Retinal pigment epithelial cell (primary cell): ENCODE data around the gene TNFRSF8.

ENCODE experiments used
- DNase-seq: peaks from one replicate; pipeline ENCODE4 v3.0.0-alpha.2; 2010; ENCODE audit warnings: low read depth
- H3K4me3 ChIP-seq: 2 replicates; pipeline ENCODE4 v1.5.1; 2011; ENCODE audit warnings: mild to moderate bottlenecking, low read length, control low read depth, moderate library complexity
- TF ChIP-seq, protein P1 (sequence below): conservative IDR thresholded peaks from 2 replicates; pipeline ENCODE4 v1.5.1; 2011; ENCODE audit warnings: low read depth, low read length, control low read depth, inconsistent platforms

Gene TNFRSF8

DNA sequence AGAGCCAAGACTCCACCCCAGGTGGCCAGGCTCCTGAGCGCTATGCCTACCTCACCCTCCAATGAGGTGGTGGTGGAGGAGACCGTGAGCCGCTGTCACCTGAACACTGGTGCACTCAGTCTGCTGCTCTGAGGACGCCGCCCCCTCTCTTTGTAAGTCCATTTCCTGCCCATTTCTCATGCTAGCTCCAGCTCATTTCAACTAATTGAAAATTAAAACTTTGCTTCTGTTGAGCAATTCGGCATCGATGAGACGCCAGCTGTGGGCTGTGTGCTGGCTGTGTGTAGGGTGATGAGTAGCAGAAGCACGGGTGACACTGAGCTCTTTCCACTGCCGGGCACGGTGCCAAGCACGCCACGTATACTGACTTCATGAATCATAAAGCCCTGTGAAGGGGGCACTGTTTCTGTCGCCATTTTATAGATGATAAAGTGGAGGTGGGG lies 114.9 kb downstream of the TNFRSF8 start:
- TF ChIP-seq, protein P1, sequence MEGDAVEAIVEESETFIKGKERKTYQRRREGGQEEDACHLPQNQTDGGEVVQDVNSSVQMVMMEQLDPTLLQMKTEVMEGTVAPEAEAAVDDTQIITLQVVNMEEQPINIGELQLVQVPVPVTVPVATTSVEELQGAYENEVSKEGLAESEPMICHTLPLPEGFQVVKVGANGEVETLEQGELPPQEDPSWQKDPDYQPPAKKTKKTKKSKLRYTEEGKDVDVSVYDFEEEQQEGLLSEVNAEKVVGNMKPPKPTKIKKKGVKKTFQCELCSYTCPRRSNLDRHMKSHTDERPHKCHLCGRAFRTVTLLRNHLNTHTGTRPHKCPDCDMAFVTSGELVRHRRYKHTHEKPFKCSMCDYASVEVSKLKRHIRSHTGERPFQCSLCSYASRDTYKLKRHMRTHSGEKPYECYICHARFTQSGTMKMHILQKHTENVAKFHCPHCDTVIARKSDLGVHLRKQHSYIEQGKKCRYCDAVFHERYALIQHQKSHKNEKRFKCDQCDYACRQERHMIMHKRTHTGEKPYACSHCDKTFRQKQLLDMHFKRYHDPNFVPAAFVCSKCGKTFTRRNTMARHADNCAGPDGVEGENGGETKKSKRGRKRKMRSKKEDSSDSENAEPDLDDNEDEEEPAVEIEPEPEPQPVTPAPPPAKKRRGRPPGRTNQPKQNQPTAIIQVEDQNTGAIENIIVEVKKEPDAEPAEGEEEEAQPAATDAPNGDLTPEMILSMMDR, result no peak
- no peak for DNase-seq
- no peak overlapping the region for H3K4me3 ChIP-seq

DNA sequence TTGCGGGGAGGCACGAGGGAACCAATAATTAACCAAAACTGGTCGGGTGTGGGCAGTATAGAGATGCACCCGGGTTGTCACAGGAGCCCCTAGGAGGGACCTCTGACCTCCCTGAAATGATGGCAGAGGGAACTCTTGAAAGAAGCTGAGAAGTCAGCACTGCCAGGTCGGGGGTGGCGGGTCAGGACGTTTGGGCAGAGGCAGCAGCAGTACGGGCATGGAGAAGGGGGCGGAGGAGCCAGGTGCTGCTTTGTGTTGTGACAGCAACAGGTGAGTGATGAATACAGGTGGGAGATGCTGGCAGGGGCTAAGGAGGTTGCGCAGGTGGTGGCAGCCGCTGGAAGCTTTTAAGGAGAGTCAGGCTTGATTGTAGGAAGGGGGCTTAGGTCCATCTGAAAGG lies 115.4 kb downstream of the TNFRSF8 start:
- TF ChIP-seq, protein P1, result no peak
- no peak overlapping the region for H3K4me3 ChIP-seq
- DNase-seq, result no peak

DNA sequence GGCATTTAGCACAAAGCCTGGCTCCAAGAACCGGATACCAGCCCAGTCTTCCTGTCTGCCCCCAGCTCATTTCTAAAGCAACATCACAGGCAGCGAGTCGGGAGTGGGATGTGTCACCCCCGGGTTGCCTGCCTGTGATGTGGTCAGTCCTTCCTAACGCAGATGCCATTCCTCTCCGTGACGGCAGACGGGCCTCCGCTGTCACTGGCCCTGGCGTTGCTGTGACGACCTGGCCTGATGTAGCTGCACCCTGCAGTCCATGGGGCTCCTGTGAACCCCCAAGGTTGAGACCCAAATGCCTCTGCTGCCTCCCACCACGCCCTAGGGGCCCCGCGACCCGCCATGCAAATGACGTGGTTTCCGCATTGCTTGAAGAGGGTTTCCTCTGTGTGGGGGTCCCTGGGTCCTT lies 116.0 kb downstream of the TNFRSF8 start:
- no peak overlapping the region for H3K4me3 ChIP-seq
- no peak for DNase-seq
- TF ChIP-seq, protein P1, result no peak

DNA sequence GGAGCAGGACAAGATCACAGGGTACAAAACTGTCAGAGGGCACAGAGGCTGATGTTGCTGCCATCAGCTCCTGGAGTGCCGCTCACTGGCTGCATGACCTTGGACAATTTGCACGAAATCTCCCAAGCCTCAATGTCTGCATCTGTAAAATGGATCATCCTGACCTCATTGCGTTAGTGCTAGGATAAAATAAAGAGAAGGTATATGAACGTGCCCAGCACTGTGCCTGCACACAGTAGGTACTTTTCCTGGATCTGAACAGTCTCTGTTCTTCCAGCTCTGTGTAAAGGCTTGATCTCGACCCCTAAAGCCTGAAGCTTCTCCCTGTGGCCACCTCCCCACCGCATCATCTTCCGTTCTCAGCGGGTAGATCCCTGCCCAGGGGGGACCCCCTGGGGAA lies 116.6 kb downstream of the TNFRSF8 start:
- DNase-seq, result no peak
- H3K4me3 ChIP-seq, result no peak overlapping the region
- TF ChIP-seq, protein P1, result no peak

DNA sequence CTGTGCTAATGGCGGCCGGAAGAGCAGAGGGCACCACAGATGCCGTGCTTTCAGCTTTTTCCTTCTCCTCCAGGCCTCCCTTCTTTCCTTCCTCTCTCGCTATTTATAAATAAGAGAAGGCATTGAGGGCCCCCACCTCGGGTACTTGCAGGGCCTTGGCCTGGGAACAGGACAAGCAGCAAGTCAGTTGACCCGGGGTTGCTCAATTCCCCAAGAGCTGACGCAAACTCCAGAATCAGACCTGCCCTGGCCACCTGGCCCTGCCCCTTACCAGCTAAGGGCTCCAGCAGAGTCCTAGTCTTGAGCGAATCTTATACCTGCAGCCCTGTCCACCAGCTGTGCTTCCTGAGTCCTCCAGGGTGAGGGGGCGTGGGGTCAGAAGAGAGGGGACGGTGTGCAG lies 117.2 kb downstream of the TNFRSF8 start:
- DNase-seq, result no peak
- H3K4me3 ChIP-seq, result no peak overlapping the region
- TF ChIP-seq, protein P1, result no peak

DNA sequence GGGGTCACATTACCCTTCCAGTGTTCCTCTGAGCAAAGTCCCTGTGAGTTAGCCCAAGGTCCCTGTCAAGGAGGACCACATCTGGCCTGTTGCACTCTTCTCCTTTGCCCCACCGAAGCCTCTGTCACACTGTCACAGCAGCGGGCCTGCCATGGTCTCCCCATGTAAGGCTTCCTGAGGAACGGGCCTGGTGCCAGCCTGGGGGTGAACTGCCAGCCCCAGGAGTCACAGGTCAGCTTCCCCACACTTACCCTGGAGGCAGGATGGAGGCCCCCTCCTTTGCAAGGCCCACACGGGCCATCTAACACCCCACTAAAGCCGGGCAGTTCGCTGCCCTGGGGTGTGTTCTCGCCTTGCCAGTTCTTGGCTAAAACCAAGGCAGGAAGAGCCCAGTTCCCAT lies 117.8 kb downstream of the TNFRSF8 start:
- no peak for DNase-seq
- H3K4me3 ChIP-seq, result no peak overlapping the region

DNA sequence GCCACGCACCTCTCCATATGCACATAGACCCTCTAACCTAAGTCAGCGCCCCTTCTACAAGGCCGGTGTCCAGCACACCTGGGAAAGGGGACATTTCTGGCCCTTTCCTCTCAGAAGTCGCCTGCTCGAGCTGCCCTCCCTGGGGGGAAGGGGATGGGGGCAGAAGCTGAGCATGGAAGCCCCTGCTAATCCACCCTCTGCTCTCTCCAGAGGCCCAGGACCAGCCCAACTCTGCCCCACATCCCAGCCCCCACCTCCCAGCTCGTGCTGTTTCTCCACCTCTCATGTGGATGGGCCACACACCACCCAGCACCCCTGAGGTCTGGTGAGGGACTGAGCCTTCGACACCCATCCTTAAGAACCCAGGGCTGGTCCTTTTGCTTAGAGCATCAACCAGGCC lies 118.5 kb downstream of the TNFRSF8 start:
- TF ChIP-seq, protein P1, result no peak
- no peak for DNase-seq

More for the DNA sequence above, 117.8 kb downstream of the TNFRSF8 start:
- TF ChIP-seq, protein P1, result no peak

More for the DNA sequence above, 118.5 kb downstream of the TNFRSF8 start:
- no peak overlapping the region for H3K4me3 ChIP-seq
